Measurements from ENCODE around the gene MSH5.

DNA sequence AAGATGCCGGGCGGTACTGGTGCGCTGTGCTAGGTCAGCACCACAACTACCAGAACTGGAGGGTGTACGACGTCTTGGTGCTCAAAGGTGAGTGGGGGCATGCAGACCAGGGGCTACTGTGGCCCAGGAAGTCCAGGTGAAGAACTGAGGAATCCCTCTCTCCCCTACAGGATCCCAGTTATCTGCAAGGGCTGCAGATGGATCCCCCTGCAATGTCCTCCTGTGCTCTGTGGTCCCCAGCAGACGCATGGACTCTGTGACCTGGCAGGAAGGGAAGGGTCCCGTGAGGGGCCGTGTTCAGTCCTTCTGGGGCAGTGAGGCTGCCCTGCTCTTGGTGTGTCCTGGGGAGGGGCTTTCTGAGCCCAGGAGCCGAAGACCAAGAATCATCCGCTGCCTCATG is 32.1 kb upstream of the MSH5 start:
- TF ChIP-seq EZH2phosphoT487 (IDR thresholded peaks at IDR 0.05) = no peak
- TF ChIP-seq EZH2 (IDR thresholded peaks at IDR 0.05) = no peak

Data from neural progenitor cell (in vitro differentiated cells).